Activated T-helper 1 cell treated with anti-CD3 and anti-CD28 coated beads, Interleukin-2, amount 50 U/mL, for 16 hours (primary cell): ENCODE data around the gene PABPC3.

Experiments used
- DNase-seq, 2 donors: peaks; one replicate each; pipeline ENCODE4 v3.0.0-alpha.2; 2020; ENCODE audit warnings: low read depth in 1 of 2, low spot score in 1 of 2

The PABPC3 gene

DNA sequence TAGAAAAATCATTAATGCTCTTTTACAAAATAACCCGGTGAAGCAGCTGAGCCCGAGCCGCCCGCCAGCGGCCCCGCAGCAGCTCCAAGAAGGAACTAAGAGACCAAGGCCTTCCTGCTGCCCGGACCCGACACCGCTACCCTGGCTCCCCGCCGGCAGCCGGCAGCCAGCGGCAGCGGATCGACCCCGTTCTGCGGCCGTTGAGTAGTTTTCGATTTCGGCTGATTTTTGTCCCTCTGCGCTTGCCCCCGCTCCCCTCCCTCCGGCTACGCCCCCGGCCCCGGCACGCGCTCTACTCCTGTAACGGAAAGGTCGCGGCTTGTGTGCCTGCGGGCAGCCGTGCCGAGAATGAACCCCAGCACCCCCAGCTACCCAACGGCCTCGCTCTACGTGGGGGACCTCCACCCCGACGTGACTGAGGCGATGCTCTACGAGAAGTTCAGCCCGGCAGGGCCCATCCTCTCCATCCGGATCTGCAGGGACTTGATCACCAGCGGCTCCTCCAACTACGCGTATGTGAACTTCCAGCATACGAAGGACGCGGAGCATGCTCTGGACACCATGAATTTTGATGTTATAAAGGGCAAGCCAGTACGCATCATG is at the start of gene PABPC3:
TSS of gene PABPC3 (plus strand) at position 286 of the 603 bp plus-strand sequence. CDS start at position 349, 63 bp downstream.
- DNase-seq, result no peak

DNA sequence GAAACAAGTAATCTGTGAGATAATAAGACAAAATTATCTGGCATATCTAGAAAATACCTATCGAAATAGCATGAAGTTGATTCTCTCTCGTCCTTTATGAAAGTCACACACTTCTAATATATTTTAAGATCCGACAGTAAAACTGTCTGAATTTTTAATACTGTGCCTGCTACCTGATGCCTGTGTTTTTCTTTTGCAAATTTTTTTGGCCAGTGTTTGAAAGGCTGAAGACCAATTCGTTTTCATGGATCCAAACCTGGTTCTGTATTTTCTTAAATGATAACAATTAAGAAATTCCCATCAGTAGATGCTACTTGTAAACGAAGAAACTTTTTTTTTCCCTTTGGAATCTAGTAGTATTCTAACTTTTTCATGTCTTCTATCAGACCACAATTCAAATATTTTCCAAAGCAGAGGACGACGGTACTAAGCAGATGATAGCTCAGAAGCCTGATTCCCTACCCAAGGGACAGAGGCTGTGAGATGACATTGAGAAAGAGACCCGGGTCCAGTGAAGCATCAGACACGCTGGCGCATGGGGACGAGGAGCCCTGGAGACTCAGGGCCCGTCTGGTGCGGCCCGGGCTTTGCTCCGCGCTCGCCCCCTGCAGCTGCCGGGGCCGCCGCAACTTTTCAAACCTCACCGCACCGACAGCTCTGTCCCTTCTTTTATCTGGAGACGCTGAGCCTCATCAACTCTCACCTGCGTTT is 49.5 kb upstream of the PABPC3 start:
- no peak for DNase-seq

GRCh38 chr13:25046985-25047511 is 48.9 kb upstream of the PABPC3 start:
- no peak for DNase-seq

- DNase-seq, result no peak
Observed at GRCh38 chr13:25051065-25051464, 44.9 kb upstream of the PABPC3 start.

GRCh38 chr13:25059166-25059565 is 36.8 kb upstream of the PABPC3 start:
- no peak for DNase-seq

DNA sequence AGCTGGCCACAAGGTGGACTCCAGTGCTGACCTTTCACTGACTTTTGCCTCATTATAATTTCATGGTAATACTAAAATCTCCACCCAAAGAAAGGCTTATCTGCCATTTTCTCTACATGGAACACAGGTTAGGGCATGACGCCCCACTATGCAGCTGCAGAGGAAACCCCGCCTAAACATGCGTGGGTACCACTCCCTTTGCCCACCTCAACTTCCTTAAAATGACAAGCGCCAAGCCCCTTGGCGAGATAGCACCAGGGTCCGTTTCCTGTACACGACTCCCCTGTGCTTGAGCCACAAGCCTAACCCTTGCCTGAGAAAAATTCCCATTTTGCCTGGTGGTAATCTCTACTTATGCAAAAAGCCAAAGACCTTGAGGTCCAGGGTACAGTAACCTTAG is 36.0 kb upstream of the PABPC3 start:
- no peak for DNase-seq

DNA sequence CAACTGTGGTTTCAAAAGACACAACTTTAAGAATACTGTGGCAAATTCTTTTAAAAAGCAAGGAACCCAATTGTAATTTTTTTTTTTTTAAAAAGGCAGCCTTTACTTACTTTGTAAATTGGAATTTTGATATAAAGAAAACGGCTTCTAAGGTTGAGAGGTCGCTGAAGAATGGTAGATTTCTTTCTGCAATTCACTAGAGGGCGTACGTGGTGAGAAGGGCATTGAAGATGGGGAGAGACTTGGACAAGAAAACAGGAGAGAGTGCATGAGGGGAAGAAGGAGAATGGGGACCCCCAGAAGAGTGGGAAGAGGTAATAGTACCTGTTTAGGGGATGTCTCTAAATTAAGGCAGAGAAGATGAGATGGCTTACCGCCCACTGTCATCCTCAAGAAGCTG is 33.5 kb upstream of the PABPC3 start:
- DNase-seq, result no peak

DNA sequence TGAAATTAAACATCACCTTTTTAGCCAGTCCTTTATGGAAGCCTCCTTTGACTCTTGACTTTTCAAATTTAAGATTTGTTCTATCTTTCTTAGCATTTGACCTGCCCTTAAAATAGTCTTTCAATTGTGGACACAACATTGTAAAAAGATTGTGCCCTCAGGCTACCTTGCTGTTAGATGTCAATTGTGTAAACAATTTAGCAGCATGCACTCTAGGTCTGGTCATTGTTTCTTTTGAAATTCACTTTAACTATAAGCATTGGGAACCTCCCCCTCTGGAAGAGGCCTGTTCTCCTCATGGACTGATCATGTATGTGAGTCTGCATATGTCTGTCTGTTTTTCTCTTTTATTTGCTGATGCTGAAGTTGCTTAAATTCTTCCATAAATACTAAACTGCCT is 31.5 kb upstream of the PABPC3 start:
- DNase-seq, result no peak

- DNase-seq, result no peak
Observed at GRCh38 chr13:25065974-25066770, 29.8 kb upstream of the PABPC3 start.

DNA sequence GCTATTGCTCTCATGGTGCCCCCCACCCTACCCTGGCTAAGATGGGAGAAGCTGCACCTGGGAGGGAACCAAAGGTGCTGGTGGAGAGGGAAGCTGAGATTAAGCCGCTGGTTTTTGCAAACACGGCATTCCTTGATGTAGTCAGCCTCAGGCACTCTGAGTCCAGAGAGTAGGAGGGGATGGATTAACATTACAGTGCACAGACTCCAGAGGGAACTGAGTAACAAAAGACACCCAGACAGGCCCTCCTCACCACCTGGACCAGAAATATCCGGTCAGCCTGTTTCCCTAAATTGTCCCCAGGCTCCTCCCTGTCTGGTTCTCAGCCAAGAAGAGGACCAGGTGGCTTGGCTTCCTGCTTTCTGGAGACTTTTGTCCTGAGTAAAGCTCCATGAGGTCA is 28.9 kb upstream of the PABPC3 start:
- DNase-seq, result no peak

GRCh38 chr13:25068810-25069209 is 27.1 kb upstream of the PABPC3 start:
- no peak for DNase-seq

GRCh38 chr13:25069236-25069635 is 26.7 kb upstream of the PABPC3 start:
- DNase-seq, result no peak

DNA sequence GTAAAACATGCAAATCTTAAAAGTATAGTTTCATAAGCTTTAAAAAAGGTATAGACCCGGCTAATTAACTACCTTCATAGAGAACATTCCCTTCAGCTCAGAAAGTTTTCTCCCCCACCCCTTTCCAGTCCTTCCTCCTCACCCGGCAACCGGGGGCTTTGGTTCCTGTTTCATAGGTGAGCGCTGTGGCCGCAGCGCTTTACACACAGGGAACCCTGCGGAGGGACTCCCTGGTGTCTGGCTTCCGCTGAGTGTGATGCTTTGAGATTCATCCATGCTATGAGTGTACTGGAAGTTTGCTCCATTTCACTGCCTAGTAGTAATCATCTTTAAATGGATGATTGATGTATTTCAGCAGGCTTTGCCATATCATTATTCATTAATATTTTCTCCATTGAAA is 26.0 kb upstream of the PABPC3 start:
- no peak for DNase-seq

DNA sequence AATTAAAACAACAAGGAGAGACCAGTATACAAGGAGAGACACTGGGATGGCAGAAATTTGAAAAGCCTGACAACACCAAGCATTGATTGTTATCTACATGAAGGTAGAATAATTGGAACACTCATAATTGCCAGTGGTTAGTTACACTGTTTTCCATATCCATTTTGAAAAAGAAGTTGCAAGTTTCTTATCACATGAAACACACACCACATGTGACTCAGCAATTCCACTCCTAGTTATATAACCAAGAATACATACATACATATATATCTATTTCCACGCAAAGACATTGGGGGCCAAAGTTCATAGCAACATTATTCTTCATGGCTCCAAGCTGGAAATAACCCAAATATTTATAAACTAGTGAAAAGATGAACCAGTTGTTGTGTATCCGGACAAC is 15.2 kb upstream of the PABPC3 start:
- DNase-seq, result no peak

DNA sequence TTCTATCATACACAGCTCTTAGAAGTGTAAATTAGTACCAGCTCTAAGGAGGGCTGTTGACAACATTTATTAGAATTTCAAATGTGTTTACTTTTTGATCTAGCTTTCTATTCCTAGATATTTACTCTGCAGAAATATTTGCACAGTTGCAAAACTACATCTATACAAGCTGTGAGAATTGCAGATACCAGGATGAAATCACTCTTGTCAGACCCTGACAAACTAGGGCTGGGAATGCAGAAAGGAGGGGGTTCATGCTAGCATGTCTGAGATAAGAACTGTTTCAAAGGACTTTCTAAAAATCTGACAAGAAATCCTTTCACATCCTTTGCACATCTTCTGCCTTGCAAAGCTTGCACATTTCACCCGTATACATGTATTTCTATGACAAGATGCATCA is 11.8 kb upstream of the PABPC3 start:
- DNase-seq, result no peak

DNA sequence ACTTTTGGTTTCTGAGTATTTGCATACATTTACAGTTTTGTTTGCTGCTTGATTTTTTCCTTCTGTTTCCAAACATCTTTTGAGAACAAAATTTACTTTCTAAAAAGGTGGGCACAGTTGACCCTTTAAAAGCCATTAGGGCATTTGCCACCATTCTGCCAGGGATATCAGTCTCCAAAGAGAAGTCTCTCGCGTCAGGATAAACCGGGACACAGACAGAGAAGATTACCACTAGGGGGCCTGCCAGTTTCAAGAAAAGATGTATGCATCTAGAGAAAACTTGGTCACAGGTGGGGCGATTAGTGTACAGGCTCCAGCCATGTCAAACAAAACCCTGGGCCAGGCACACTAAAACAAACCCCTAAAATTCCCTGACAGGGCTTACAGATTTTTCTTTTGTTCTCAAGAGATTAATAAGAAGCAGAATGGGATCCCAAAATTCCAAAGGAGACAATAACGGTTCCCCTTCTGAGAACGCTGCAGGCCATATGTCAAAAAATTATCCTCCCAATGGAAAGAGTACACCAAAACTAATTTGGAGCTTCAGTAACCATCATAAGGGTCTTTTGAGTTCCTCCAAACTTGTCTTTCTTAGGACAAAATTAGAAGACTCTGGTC is 10.7 kb upstream of the PABPC3 start:
- no peak for DNase-seq

- DNase-seq, result no peak
Observed at GRCh38 chr13:25088562-25089221, 7.2 kb upstream of the PABPC3 start.

- DNase-seq, result no peak
Observed at GRCh38 chr13:25097426-25097825, 1.5 kb downstream of the PABPC3 start.

DNA sequence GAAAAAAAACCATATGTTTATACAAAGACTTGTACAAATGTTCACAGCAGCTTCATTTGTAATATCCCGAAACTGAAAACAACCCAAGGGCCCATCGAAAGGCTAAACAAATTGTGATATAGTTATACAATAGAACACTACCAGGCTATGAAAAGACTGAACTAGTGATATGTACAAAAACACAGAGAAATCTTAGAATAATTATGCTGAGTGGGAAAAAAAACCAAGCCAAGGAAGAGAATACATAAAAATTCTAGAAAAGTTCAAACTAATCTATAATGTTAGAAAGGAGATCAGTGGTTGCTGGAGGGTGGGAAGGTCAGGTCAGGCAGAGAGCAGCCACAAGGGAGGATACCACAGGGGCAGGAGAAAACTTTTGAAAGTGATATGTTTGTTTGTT is 7.8 kb downstream of the PABPC3 start:
- DNase-seq, result no peak

- no peak for DNase-seq
Observed at GRCh38 chr13:25109341-25109740, 13.4 kb downstream of the PABPC3 start.

DNA sequence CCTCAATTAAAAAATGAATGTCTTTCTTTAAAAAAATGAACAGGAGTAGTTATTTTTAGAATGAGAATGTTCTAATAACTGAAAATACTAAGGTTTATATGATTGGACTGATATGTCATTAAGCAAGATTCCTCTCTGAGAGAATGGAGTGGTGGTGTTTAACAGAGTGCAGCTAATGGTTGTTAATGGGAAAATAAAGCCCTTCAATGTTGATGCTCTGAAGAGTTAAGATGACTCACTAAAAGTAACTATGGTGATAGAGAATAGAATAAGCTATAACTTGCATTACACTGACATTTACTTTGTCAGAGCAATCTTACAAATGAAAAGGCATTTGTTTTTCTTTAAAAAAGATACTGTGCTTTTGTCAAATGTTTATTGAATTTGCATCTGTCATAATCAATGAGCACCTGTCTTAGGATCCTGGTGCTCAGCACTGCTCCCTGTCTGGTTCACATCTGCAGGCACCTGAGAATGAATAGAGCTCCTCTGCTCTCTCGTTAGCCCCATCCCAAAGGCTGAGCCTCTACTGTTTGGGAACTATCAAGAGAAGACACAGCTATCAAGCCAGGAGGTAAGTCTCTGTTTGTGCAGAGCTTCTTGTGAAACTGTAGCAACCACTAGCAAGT is 15.1 kb downstream of the PABPC3 start:
- no peak for DNase-seq
